NCI-H1092 (cell line): Measurements from ENCODE around the gene ADSS1.

Source experiments
- DNase-seq: peaks from one replicate; lab custom pipeline; 2025; lab: John Stamatoyannopoulos, UW

The ADSS1 gene

GRCh38 chr14:104723651-104724406 is at the start of gene ADSS1:
Gene ADSS1 (plus strand): TSS chr14:104724229. CDS start chr14:104724271, 42 bp downstream.
- DNase-seq = no peak

DNA sequence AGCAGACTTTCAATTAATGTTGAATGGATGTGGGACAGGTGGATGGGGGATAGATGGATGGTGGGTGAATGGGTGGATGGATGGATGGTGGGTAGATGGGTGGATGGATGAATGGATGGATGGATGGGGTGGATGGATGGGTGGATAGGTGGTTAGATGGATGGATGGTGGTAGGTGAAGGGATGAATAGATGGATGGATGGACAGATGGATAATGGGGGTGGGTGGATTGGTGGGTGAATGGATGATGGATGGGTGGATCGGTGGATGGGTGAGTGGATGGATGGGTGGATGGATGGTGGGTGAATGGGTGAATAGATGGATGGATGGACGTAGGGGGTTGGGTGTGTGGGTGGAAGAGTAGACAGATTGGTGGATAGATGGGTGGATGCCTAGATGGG is 48.6 kb upstream of the ADSS1 start:
- DNase-seq = no peak

GRCh38 chr14:104676130-104676693 is 47.8 kb upstream of the ADSS1 start:
- DNase-seq = no peak

DNA sequence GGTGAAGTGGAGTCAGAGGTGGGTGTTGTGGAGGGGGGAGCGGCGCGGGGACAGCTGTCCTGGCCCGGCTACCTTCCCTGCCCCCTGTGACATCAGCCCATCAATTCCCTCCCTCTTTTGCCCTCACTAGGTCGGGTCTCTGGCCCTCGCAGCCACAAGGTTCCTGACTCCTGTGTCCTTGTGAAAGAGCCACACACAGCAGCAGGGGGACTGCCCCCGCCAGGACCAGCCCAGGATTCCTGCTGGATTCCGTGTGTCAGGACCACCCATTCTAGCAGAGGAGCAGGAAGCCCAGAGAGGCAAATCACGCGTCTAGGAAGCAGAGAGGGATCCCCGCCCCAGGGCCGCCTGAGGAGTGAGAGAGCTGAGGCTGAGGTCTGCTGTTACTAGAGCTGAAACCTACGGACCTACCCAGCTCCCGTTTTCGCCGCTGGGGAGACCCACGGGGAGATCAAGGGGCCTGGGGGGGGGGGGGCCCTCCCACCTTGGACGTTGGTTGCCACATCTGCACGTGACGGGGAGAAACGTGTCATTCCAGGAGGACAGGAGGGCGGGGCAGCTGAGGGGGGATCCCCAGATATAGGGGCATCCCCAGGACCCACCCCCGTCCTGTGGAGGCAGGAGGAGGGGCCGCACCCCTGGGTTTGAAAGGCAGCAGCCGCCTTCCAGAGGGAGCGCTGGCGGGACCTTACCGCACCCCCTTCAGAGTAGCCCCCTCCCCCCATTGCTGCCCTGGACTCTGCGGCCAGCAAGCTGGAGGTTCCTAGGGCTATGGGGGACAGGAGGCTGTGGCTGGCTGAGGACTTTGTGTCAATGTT is 47.1 kb upstream of the ADSS1 start:
- DNase-seq = no peak

DNA sequence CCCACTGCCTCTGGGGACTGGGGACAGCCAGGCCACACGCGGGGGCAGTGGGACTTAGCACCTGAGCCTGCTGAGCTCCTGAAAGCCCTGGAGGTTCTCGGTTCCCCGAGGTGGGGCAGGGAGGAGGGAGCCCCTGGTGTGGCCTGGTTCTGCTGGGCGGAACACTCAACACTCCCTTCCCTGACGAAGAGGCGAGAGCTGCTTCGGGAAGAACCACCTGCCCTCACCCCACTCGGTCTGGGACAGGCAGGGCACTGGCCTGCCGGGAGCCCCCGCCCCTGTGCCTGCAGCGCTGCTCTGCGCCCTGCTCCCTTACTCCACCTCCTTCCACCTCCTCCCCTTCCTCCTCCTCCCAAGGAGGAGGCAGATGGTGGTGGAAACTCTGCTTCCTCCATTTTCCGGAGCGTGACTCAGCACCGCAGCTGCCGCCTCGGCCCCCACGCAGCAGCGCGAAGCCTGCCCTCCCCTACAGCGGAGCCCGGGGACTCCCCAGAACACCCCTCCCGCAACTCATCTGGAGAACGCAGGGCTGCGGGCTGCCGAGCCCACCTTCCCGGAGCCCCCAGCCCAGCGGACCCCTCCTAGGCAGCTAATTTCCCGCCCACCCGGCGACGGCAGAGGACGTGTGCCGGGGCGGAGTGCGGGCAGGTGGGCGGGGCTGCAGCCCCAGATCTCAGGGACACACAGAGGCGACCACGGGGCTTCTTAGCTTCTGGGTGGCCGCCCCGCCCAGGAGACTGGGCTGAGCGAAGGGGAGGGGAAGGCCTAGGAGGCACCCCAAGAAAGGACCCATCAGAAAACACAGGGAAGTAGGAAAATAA is 46.3 kb upstream of the ADSS1 start:
- DNase-seq = peak; percentile 27

- no peak for DNase-seq
Observed at GRCh38 chr14:104678346-104678745, 45.7 kb upstream of the ADSS1 start.

DNA sequence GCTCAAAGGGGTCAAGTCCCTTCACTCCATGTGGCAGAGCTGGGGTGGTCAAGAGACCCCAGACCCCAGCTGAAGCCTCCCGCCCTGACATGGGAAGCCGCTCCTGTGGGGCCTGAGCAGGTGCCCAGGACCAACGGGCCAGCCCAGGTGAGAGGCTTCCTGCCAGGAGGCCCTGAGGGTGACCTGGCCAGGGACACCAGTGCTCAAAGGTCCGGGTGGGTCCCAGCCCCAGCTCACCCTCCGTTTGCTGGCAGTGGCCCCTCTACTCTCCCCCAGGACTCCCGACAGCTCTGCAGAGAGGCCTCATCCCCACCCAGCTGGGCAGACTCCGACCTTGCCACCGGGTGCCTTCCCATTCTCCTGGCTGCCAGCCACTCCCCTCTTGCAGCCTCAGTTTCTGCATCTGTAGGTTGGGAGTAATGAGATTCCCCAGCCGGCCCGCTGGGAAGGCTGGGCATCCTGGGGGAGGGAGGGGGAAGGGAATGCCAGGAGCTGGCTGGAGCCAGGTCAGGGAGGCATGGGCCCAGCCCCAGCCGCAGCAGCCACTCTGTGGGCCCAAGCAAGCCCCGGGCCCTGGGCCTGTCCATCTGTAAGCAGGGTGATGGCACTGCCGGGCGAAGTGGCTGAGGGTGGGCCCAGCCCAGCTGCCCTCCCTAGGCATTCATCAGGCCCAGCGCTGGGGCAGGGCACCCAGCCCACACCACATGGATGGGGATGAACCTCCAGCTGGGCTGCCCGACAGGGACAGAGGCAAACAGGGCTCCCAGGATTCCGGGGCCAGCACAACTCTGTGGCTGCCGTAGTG is 44.9 kb upstream of the ADSS1 start:
- DNase-seq = no peak

- DNase-seq = no peak
Observed at GRCh38 chr14:104680056-104680805, 43.8 kb upstream of the ADSS1 start.

GRCh38 chr14:104680806-104681688 is 43.0 kb upstream of the ADSS1 start:
- DNase-seq = no peak

- no peak for DNase-seq
Observed at GRCh38 chr14:104681689-104682074, 42.3 kb upstream of the ADSS1 start.

- no peak for DNase-seq
Observed at GRCh38 chr14:104682107-104682593, 41.9 kb upstream of the ADSS1 start.

GRCh38 chr14:104683653-104684448 is 40.2 kb upstream of the ADSS1 start:
- no peak for DNase-seq

DNA sequence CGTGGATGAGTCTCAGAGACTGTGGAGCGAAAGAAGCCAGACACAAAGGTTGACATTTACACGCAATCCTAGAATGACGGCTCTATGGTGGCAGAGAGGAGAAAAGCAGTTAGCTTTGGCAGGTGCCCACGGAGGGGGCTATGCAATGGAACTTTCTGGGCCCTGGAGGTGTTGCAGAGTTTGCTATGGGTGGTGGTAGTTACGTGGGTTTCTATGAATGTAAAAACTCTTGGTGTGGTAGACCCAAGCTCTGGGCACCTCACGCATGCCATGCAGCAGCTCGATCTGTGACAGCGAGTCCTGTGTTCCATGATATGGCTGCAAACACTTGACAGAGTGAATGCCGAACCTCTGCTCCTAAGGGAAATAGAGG is 39.6 kb upstream of the ADSS1 start:
- no peak for DNase-seq

DNA sequence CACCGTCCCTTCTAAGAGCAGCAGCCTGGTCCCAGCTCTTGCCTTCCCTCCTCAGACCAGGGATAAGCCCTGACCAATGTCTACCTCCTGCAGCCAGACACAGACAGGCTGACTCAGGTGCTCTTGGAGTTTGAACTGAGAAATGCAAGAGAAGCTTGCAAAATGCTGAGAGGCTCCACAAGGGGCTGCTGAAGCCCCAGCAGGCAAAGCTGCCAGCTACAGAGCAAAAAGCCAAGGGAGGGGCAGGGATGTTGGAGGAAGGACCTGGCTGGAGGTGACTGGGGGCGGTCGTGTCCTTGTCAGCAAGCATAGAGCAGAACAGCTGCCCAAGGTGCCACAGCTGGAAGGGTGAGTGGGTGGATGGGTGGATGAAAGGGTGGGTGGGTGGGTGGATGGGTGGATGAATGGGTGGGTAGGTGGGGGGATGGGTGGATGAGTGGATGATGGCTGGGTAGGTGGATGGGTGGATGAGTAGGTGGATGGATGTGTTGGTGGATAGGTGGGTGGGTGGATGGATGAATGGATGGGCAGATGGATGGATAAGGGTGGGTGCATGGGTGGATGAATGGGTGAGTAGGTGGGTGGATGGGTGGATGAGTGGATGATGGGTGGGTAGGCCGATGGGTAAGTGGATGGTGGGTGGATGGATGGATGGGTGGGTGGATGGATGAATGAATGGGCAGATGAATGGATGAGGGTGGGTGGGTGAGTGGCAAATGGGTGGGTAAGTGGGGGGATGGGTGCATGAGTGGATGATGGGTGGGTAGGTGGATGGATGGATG is 38.6 kb upstream of the ADSS1 start:
- DNase-seq = no peak

- DNase-seq = no peak
Observed at GRCh38 chr14:104685998-104686610, 37.9 kb upstream of the ADSS1 start.

DNA sequence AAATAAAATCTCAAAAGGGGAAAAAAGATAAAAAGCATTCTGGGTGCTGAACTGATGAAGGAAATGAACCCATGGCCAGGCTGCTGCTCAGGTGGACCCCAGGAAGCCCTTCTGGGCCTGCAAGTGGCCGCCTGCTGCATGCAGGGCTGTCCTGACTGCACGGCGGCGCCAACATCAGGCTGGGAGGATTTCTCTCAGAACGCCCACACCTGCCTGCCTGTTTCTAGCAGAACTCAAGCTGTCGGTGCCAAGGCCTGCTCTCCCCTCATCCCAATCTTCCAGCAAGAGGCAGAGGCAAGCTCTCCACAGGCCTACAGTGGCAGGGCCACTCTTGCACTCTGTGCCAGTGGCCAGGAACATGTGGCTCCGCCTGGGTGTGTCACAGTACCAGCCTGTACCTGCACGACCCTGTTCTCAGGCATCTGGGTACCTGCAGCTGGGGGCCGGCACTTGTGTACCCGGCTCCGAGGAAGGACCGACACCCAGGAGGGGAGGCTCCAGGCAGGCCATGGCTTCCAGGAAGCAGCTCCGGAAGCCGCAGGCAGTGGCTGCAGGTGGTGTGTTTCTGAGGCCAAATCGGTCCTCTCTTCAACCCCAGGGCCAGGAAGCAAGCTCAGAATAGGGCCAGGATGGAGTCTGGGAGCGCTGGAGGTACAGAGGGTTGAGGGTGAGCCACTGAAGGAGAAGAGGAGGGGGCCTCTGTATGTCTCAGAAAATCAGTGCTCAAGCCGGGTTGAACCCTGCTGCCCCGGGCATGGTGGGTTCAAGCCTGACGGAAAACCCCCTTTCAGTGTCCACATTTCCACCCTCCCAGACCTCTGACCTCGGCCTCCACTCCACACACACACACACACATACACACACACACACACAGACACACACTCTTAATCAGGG is 37.2 kb upstream of the ADSS1 start:
- no peak for DNase-seq
